Hematopoietic multipotent progenitor cell treated with erythropoietin and hydrocortisone succinate and interleukin-3 and kit ligand, for 8 days (in vitro differentiated cells): ENCODE measurements around the gene MANF.

Experiments used
- DNase-seq: peaks from one replicate; pipeline ENCODE4 v3.0.0-alpha.2; 2015

MANF gene

GRCh38 chr3:51436998-51437639 is 52.0 kb downstream of the MANF start:
- DNase-seq = no peak
